T-helper 17 cell (primary cell): ENCODE data around the gene WDR82. TPM values are rescaled to one million over a fixed set of nuclear protein-coding genes. Genes with fewer than 3 reads are reported as not detected.
"Not testable (repeated sequence)": the region's sequence is repeated elsewhere in the genome, so short reads cannot be mapped to it uniquely, and the experiment has no call there.

Experiments used
- ATAC-seq: fragments of 150-1000 bp; cut with Tn5 transposase; 2 replicates; pipeline ENCODE4 v1.10.0; 2021; ENCODE audit warnings: mild to moderate bottlenecking, moderate library complexity
- DNase-seq, 3 donors: peaks; one replicate each; pipeline versions ENCODE4 v3.0.0 to v3.0.0-alpha.2; 2020 to 2021
- H3K9me3 ChIP-seq: one replicate; pipeline ENCODE4 v1.7.0; 2013; ENCODE audit warnings: low read length, mild to moderate bottlenecking; ENCODE audit not compliant: control insufficient read depth, poor library complexity, severe bottlenecking
- H3K27ac Mint-ChIP-seq: one replicate; pipeline ENCODE4 v1.8.0; 2022; ENCODE audit warnings: mild to moderate bottlenecking, moderate library complexity, mixed read lengths
- H3K27me3 Mint-ChIP-seq: one replicate; pipeline ENCODE4 v1.8.0; 2022; ENCODE audit warnings: mixed read lengths
- H3K36me3 Mint-ChIP-seq: one replicate; pipeline ENCODE4 v1.8.0; 2022; ENCODE audit warnings: low read depth, mixed read lengths
- H3K4me1 Mint-ChIP-seq: one replicate; pipeline ENCODE4 v1.8.0; 2022; ENCODE audit warnings: mild to moderate bottlenecking, mixed read lengths
- H3K4me3 Mint-ChIP-seq: one replicate; pipeline ENCODE4 v1.8.0; 2022; ENCODE audit warnings: mild to moderate bottlenecking, moderate library complexity, mixed read lengths
- total RNA-seq, 4 donors: library from RNA in 2 of 4; stranded (reverse) in 2 of 4; gene quantifications; one replicate each; pipeline ENCODE4 v1.2.3 and lab custom pipeline; 2022 to 2026

Gene WDR82
- total RNA-seq, 2 donors from 2014 or later = 109 to 114 TPM

DNA sequence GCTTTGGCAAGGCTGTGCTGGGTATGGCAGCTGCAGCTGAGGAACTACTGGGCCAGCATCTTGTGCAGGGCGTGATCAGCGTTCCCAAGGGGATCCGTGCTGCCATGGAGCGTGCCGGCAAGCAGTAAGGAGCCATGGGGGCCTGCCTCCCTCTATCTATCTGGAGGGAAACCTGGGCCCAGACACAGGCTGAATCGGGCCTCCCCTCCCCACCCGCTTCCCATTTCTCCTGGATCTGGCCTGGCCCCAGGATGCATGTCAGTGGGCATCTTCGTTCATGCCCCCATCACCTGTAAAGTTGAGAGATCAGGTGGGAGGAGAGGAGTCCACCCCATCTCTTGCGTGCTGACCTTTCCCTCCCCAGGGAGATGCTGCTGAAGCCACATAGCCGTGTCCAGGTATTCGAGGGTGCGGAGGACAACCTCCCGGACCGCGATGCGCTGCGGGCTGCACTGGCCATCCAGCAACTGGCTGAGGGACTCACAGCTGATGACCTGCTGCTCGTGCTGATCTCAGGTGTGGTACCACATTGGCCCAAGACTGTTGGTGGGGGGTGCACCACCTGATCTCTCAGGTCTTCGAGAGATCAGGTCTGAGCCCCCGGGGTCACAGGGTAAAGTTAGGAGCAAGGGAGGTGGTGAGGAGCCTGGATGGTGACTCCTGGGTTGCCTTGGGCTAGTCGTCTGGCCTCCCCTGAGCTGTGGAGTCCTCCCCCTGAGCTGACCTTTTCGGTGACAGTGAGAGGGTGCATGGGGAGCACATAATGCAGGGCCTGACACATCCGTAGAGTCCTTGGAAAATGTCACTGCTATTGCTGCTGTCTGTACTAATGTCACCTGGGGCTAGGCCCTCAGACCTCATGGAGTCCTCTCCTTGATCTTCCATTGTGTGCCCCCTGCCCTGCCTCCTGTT lies 12.4 kb upstream of the WDR82 start:
- H3K4me3 Mint-ChIP-seq = no peak overlapping the region
- peaks cover 24% of the 10 kb centered on the region for H3K4me1 Mint-ChIP-seq
- ATAC-seq = no peak
- no peaks in the 10 kb centered on the region for H3K27me3 Mint-ChIP-seq
- H3K9me3 ChIP-seq = no peaks in the 10 kb centered on the region
- DNase-seq = no peak
- peaks cover 8% of the 10 kb centered on the region for H3K36me3 Mint-ChIP-seq
- H3K27ac Mint-ChIP-seq = no peak overlapping the region

DNA sequence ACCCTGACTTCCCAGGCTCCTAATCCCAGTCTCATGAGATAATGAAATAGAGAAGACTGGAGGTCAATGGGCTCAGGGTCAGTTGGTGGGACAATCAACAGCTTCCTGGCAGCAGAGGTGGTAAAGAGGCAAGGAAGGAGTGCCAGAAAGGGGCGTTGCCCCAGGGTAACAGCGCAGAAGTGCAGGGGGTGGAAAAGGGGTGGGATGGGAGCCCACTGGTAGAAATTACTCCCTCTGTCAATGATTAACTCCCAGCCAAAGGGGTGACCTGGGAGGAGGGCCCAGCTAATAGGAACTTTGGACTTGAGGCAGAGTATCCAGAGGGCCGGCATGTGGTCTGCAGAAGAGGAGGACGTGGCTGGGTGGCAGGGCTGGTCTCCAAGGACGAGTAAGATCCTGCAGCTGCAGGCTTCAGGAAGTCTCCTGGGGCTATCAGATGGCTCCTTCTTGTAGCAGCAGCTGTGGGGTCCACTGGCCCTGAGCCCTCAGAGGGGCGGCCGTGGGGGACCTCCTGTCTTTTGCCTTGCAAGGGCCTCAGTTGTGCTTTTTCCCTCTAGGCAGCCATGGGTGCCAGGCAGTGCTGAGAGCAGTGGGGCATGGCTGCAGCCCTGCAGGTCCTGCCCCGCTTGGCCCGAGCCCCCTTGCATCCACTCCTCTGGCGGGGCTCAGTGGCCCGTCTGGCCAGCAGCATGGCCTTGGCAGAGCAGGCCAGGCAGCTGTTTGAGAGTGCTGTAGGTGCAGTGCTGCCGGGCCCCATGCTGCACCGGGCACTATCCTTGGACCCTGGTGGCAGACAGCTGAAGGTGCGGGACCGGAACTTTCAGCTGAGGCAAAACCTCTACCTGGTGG lies 11.5 kb upstream of the WDR82 start:
- H3K4me1 Mint-ChIP-seq = peaks cover 24% of the 10 kb centered on the region
- DNase-seq = no peak
- H3K9me3 ChIP-seq = no peaks in the 10 kb centered on the region
- no peaks in the 10 kb centered on the region for H3K27me3 Mint-ChIP-seq
- peaks cover 8% of the 10 kb centered on the region for H3K36me3 Mint-ChIP-seq
- ATAC-seq = no peak
- H3K27ac Mint-ChIP-seq = peak overlapping the region; percentile 51
- H3K4me3 Mint-ChIP-seq = no peak overlapping the region

DNA sequence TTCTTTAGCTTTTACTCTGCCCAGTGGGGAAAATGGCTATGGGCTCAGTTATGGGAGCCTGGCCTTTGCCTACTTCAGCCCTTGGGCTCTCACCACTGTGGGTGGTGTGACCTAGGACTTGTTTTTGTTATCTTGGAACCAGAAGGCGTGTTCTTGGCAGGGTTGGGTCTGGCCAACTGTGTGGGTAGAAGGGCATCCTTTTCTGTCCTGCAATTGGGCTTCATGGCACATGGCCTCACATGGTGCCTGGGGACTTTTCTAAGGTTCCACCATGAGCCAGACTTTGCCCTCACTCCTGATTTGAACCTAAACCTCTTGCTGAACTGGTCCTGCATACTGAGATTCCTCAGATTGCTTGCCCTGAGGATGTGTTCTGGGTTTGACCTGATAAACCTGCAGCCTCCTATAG lies 10.9 kb upstream of the WDR82 start:
- peaks cover 24% of the 10 kb centered on the region for H3K4me1 Mint-ChIP-seq
- no peak for DNase-seq
- no peaks in the 10 kb centered on the region for H3K27me3 Mint-ChIP-seq

DNA sequence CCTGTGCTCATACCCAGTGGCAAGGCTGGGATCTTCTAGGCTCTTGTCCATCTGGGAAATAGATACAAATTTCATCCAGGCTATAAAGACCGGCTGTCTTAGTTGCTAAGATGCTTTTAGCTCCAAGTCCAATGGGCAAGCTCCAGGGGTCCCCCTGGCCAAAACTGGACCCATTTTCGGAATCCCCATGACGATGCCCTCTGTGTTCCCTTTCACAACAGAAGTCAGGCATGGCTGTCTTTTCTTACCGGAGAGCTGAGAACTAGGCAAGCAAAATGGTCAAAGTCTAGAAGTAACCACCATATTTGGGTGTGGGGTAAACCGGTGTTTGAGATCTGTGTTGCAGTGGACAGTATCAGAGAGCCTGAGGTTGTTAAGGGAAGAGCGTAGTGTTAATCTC lies 10.2 kb upstream of the WDR82 start:
- ATAC-seq = no peak

More for the DNA sequence above, 10.9 kb upstream of the WDR82 start:
- no peak for ATAC-seq
- H3K9me3 ChIP-seq = no peaks in the 10 kb centered on the region
- peaks cover 8% of the 10 kb centered on the region for H3K36me3 Mint-ChIP-seq
- H3K4me3 Mint-ChIP-seq = no peak overlapping the region
- H3K27ac Mint-ChIP-seq = peak overlapping the region; percentile 51

DNA sequence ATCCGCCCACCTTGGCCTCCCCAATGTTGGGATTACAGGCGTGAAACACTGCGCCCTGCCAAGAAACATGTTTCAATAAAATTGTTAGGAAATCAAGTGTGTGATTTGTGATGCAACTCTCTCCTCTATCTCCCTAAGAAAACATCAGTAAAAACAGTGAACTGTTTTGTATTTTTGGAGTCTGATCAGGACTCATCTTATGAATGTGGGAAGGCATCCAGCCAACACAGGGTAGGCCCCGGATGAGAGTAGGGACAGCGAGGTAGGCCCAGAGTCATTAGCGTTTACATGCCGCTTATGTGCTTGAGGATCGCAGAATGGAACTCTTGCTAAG lies 8.3 kb upstream of the WDR82 start:
- DNase-seq = no peak
- H3K36me3 Mint-ChIP-seq = peaks cover 8% of the 10 kb centered on the region
- no peaks in the 10 kb centered on the region for H3K9me3 ChIP-seq
- no peaks in the 10 kb centered on the region for H3K27me3 Mint-ChIP-seq
- peak overlapping the region; percentile 98 for H3K4me3 Mint-ChIP-seq
- ATAC-seq = no peak
- peaks cover 32% of the 10 kb centered on the region for H3K4me1 Mint-ChIP-seq
- H3K27ac Mint-ChIP-seq = peak overlapping the region; percentile 99

More for the DNA sequence above, 10.2 kb upstream of the WDR82 start:
- Mint-ChIP-seq H3K27ac (peak overlapping the region; percentile 99), H3K4me1 (peaks cover 24% of the 10 kb centered on the region), H3K36me3 (peaks cover 8% of the 10 kb centered on the region), H3K4me3 (peak overlapping the region; percentile 98), H3K27me3 (no peaks in the 10 kb centered on the region)
- no peak for DNase-seq
- no peaks in the 10 kb centered on the region for H3K9me3 ChIP-seq

DNA sequence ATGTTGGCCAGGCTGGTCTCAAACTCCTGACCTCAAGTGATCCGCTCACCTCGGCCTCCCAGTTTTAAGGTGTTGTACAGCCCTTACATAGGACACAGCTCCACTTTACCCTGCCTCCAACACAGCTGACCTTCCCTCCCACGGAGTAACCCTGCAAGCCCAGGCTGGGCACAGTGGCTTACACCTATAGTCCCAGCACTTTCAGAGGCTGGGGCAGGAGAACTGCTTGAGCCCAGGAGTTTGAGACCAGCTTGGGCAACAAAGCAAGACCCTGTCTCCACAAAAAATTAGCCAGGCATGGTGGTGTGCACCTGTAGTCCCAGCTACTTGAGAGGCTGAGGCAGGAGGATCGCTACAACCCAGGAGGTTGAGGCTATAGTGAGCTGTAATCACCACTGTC lies 5.6 kb upstream of the WDR82 start:
- ATAC-seq, H3K4me3 Mint-ChIP-seq, H3K36me3 Mint-ChIP-seq, DNase-seq, H3K27me3 Mint-ChIP-seq, H3K9me3 ChIP-seq: not testable (repeated sequence)
- H3K4me1 Mint-ChIP-seq = peaks cover 38% of the 10 kb centered on the region
- peak overlapping the region; percentile 94 for H3K27ac Mint-ChIP-seq

DNA sequence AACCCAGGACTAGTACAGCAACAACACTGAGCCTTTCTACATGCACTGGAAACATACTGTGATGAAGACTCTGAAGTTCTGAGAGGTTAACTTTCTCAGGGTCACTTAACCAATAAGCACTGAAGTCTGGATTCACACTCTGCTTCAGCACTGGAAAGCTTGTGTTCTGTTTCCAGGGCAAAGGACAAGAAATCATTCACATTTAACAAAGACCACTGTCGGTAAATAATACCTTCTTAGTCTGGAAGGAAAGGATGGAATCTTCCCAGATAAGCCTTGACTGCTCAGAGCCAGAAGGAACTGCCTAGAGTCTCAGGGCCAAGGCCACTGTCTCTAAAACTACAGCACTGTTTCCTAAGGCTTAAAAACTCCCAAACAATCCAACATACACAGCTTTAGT lies 4.9 kb upstream of the WDR82 start:
- H3K9me3 ChIP-seq = no peaks in the 10 kb centered on the region
- peaks cover 37% of the 10 kb centered on the region for H3K4me1 Mint-ChIP-seq
- H3K27me3 Mint-ChIP-seq = no peaks in the 10 kb centered on the region
- peak overlapping the region; percentile 94 for H3K27ac Mint-ChIP-seq
- H3K4me3 Mint-ChIP-seq = no peak overlapping the region
- peaks cover 10% of the 10 kb centered on the region for H3K36me3 Mint-ChIP-seq
- DNase-seq (no peak), ATAC-seq (no peak)

DNA sequence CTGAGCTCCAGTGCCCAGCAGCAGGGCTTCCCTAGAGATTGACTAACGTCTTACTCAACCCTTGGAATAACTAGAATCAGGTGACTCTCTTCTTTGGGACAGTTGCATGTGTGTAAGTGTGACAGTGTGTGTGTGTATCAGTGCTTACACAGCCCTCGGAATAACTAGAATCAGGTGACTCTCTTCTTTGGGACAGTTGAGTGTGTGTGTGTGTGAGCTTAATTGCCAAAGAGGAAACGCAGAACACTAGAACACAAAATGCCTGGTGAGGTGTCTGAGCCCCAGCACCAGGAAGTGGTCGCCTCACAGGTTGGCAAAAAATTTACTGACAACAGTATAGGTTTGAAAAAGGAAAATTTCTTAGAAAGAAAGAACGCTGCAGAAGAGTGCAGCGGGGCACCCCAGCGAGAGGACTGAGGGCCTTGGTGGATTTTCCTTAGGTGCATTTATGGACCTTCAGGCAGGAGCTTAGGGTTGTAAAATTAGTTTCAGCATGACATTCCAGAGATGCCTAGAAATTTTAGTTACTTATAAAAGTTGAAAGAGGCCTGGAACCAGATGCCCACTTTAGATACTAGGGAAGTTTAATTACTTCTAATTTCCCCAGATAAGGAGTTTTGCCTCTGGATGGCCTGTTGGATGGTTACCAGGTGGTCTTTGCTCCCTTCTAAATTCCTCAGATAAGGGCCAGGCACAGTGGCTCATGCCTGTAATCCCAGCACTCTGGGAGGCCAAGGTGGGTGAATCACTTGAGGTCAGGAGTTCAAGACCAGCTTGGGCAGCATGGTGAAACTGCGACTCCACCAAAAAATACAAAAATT lies 3.7 kb upstream of the WDR82 start:
- H3K36me3 Mint-ChIP-seq = peaks cover 12% of the 10 kb centered on the region
- H3K27me3 Mint-ChIP-seq = no peaks in the 10 kb centered on the region
- H3K4me3 Mint-ChIP-seq = peak overlapping the region; percentile 63
- DNase-seq (no peak), ATAC-seq (peak; percentile 25)
- peaks cover 38% of the 10 kb centered on the region for H3K4me1 Mint-ChIP-seq
- no peaks in the 10 kb centered on the region for H3K9me3 ChIP-seq
- H3K27ac Mint-ChIP-seq = peak overlapping the region; percentile 94

DNA sequence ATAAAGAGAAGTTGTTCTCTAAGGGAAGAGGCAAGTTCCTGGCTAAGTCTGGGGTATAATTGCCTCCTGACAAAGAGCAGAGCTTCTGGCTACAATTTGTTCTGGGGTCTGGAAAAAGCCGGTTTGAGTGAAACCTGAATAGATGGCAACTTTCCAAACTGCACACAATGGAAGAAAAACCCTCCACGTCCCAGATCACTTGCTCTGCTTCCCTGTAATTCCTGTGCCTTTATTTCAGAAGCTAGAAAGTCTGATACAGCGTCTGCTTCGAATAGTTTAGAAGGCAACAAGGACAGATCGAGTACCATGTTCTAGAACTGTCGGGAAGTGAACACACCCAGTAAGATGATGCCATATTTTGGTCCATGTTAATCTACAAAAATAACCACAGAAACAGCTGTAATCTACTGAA lies 1.6 kb upstream of the WDR82 start:
- no peaks in the 10 kb centered on the region for H3K9me3 ChIP-seq
- Mint-ChIP-seq H3K4me1 (peaks cover 51% of the 10 kb centered on the region), H3K36me3 (peaks cover 13% of the 10 kb centered on the region), H3K27ac (peak overlapping the region; percentile 100), H3K27me3 (no peaks in the 10 kb centered on the region), H3K4me3 (peak overlapping the region; percentile 100)
- DNase-seq = no peak
- no peak for ATAC-seq

DNA sequence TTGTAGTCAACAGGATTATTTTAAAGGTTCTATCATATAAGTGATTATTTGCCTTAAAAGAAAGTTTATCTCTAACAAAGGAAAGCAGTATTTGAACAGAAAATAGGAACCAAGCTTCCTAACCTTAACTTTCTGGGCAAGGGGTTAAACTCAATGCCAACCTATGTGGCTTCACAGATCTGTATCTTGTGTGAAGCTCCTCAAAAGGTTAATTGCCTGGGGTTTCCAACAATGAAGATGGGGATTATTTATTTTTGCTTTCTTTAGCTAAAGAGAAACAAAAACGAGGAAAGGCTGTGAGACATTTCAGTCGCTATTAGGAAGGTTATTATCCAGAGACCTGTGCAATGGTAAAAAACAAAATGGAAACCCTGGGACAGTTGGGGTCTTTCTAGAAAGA lies 1.1 kb upstream of the WDR82 start:
- H3K4me3 Mint-ChIP-seq = peak overlapping the region; percentile 100
- peaks cover 13% of the 10 kb centered on the region for H3K36me3 Mint-ChIP-seq
- no peak for DNase-seq

DNA sequence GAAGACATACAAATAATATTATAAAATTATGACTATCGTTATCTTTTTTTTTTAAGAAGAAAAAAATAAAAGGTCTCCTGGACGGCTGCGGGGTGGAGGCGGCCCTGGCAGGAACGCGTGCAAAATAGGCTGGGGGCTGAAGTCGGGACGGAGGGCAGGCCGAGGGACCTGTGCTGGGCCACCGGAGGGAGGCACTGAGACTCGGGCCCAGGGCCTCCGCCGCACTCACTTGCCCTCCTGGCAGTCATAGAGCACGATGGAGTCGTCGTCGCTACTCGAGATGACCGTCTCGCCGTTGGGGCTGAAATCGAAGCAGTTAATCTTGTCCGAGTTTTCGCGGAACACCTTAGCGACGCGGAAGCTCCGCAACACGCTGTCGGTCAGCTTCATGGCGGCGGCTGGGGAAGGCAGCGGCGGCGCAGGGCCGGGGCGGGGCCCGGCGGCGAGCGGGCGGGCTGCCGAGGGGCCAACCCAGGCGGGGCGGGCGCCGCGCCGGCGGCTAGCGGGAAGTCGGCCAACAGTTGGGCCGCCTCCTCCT lies 408 bp downstream of the WDR82 start:
- Mint-ChIP-seq H3K27me3 (no peaks in the 10 kb centered on the region), H3K4me1 (peaks cover 62% of the 10 kb centered on the region), H3K27ac (peak overlapping the region; percentile 100), H3K4me3 (peak overlapping the region; percentile 100), H3K36me3 (peaks cover 13% of the 10 kb centered on the region)
- ATAC-seq = peak; percentile 67
- DNase-seq = peak in 2 of 3 donors; percentile 46 to 63
- H3K9me3 ChIP-seq = no peaks in the 10 kb centered on the region

More for the DNA sequence above, 1.1 kb upstream of the WDR82 start:
- Mint-ChIP-seq H3K4me1 (peaks cover 54% of the 10 kb centered on the region), H3K27ac (peak overlapping the region; percentile 100), H3K27me3 (no peaks in the 10 kb centered on the region)
- ATAC-seq = no peak
- H3K9me3 ChIP-seq = no peaks in the 10 kb centered on the region

DNA sequence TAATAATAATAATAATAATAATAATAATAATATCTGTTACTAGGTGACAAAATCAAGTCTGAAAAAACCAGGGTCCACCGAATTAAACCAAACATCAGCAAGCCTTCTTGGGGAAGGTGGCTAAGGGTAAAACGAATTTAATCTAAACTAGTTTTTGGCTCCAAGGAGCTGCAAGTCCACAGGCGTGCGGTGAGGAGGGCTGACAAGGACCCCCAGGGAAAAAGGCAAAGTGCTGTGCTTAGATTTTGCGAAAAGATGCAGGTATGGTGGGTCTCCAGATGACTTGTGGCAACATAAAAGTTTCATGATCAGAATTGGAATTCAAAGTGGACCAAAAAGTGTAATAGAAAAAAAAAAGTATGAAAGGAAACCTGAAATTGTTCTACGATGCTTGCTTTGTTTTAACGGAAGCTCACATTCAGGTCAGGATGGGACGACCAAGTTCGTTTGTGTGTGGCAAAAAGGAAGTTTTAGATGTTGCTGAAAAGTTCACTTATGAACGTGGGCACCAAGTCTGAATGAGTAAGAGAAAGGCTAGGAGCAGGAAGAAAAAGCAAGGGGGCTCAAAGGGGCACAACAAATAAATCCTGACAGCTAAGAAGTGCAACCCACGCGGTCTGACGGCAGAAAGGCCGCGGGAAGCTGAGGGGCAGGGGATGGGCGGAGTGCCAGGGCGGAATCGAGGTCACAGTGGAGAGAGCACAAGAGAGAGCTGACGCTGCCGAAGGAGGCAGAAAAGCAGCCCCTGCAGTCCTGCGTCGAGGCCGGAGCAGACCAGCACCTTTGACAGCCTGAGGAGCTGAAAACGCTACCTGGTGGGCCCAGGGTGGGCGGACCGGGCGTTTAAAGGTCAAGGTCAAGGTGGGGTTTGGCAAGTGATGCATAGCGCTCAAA lies 1.1 kb downstream of the WDR82 start:
- peak overlapping the region; percentile 100 for H3K4me3 Mint-ChIP-seq
- ATAC-seq (peak; percentile 34), DNase-seq (peak; percentile 50 to 58 (median 51))
- H3K36me3 Mint-ChIP-seq = peaks cover 13% of the 10 kb centered on the region
- peaks cover 66% of the 10 kb centered on the region for H3K4me1 Mint-ChIP-seq
- peak overlapping the region; percentile 100 for H3K27ac Mint-ChIP-seq
- H3K27me3 Mint-ChIP-seq = no peaks in the 10 kb centered on the region
- no peaks in the 10 kb centered on the region for H3K9me3 ChIP-seq
